SU-DHL-6 (cell line): ENCODE results near the gene AATF.

Source experiments
- H2AFZ ChIP-seq: fragments of 200-600 bp; sonication (generic); 2 replicates; pipeline ENCODE4 v1.6.1; 2014; ENCODE audit warnings: low read depth, mild to moderate bottlenecking, moderate library complexity, mixed read lengths, antibody characterized with exemption, low read length; ENCODE audit not compliant: severe bottlenecking
- H3F3A ChIP-seq: fragments of 200-600 bp; shearing (Covaris generic); 2 replicates; pipeline ENCODE4 v1.6.0; 2016; ENCODE audit warnings: antibody characterized with exemption, mild to moderate bottlenecking; ENCODE audit not compliant: insufficient read depth
- H3K27ac ChIP-seq: fragments of 200-600 bp; sonication (generic); 2 replicates; pipeline ENCODE4 v1.5.1; 2016; ENCODE audit warnings: low read depth, mild to moderate bottlenecking, low read length, moderate library complexity, mixed read lengths
- H3K27me3 ChIP-seq: fragments of 200-600 bp; sonication (generic), shearing (Covaris generic); 2 replicates; pipeline ENCODE4 v1.6.0; 2014; ENCODE audit warnings: mild to moderate bottlenecking, low read length
- H3K36me3 ChIP-seq: fragments of 200-600 bp; sonication (generic); 2 replicates; pipeline ENCODE4 v1.6.1; 2014; ENCODE audit warnings: mild to moderate bottlenecking, low read length, mixed read lengths
- H3K4me2 ChIP-seq: fragments of 300-600, 200-600 bp; shearing (Covaris generic), sonication (generic); 2 replicates; pipeline ENCODE4 v1.6.0; 2014; ENCODE audit warnings: low read length, low read depth, mild to moderate bottlenecking; ENCODE audit not compliant: poor library complexity, severe bottlenecking
- H3K4me3 ChIP-seq: fragments of 200-600 bp; sonication (generic); 2 replicates; pipeline ENCODE4 v1.5.1; 2014; ENCODE audit warnings: antibody characterized with exemption, low read length, mild to moderate bottlenecking, mixed read lengths; ENCODE audit not compliant: insufficient read depth, poor library complexity, severe bottlenecking
- H3K79me2 ChIP-seq: fragments of 200-600 bp; sonication (generic); 2 replicates; pipeline ENCODE4 v1.6.1; 2014; ENCODE audit warnings: mild to moderate bottlenecking, low read length, moderate library complexity; ENCODE audit not compliant: insufficient read depth
- H3K9ac ChIP-seq: fragments of 200-600 bp; sonication (generic); 2 replicates; pipeline ENCODE4 v1.7.0; 2014; ENCODE audit warnings: mild to moderate bottlenecking, low read length
- H3K9me2 ChIP-seq: fragments of 200-600 bp; sonication (generic); replicated peaks from 2 replicates; pipeline ENCODE4 v1.6.1; 2014; ENCODE audit warnings: low read length; ENCODE audit not compliant: insufficient read depth
- H3K9me3 ChIP-seq: fragments of 200-600 bp; sonication (generic); 2 replicates; pipeline ENCODE4 v1.6.1; 2014; ENCODE audit warnings: low read length, mixed read lengths; ENCODE audit not compliant: insufficient read depth
- H4K20me1 ChIP-seq: fragments of 200-600 bp; sonication (generic); 2 replicates; pipeline ENCODE4 v1.6.1; 2014; ENCODE audit warnings: low read depth, mild to moderate bottlenecking, antibody characterized with exemption, low read length, moderate library complexity, mixed read lengths
- EZH2phosphoT487 ChIP-seq: fragments of 200-600 bp; sonication (generic), shearing (Covaris generic); conservative IDR thresholded peaks from 2 replicates; pipeline ENCODE4 v1.6.1; 2018; ENCODE audit warnings: mild to moderate bottlenecking, antibody characterized with exemption, low read length, moderate library complexity, mixed read lengths
- TF ChIP-seq, protein P1 (sequence below): fragments of 200-600 bp; sonication (generic); IDR thresholded peaks from one replicate; pipeline ENCODE4 v1.5.1; 2017; ENCODE audit warnings: antibody characterized with exemption, mild to moderate bottlenecking, low read length, moderate library complexity; ENCODE audit not compliant: insufficient read depth, poor library complexity, severe bottlenecking

AATF gene

DNA sequence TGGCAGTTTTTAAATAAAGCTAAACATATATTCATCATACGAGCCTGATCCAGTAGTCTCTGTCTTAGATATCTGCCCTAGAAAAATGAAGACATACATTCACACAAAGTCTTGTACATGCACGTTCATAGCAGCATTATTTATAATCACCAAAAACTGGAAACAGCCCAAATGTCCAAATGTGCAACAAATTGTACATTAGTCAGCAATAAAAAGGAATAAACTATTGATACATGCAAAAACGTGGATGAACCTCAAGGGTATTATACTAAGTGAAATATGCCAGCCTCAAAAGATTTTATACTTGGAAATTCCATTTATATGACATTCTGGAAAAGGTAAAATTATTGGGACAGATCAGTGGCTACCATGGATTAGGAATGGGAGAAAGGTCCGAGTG lies 22.8 kb downstream of the AATF start:
- no peak overlapping the region for H3K4me3 ChIP-seq
- H3K36me3 ChIP-seq = peaks cover 29% of the 10 kb centered on the region; the same call in 1 of the 2 replicates
- H3K9me2 ChIP-seq = no peaks in the 10 kb centered on the region
- no peaks in the 10 kb centered on the region for H3K27me3 ChIP-seq
- H3K4me2 ChIP-seq = no peak overlapping the region
- no peak for TF ChIP-seq EZH2phosphoT487
- TF ChIP-seq, protein P1, sequence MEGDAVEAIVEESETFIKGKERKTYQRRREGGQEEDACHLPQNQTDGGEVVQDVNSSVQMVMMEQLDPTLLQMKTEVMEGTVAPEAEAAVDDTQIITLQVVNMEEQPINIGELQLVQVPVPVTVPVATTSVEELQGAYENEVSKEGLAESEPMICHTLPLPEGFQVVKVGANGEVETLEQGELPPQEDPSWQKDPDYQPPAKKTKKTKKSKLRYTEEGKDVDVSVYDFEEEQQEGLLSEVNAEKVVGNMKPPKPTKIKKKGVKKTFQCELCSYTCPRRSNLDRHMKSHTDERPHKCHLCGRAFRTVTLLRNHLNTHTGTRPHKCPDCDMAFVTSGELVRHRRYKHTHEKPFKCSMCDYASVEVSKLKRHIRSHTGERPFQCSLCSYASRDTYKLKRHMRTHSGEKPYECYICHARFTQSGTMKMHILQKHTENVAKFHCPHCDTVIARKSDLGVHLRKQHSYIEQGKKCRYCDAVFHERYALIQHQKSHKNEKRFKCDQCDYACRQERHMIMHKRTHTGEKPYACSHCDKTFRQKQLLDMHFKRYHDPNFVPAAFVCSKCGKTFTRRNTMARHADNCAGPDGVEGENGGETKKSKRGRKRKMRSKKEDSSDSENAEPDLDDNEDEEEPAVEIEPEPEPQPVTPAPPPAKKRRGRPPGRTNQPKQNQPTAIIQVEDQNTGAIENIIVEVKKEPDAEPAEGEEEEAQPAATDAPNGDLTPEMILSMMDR = no peak
- no peak overlapping the region for H3K27ac ChIP-seq
- H2AFZ ChIP-seq = no peak overlapping the region
- H3K79me2 ChIP-seq = peaks cover 95% of the 10 kb centered on the region
- peaks cover 14% of the 10 kb centered on the region for H4K20me1 ChIP-seq
- no peak overlapping the region for H3K9ac ChIP-seq
- H3K9me3 ChIP-seq = no peaks in the 10 kb centered on the region
- H3F3A ChIP-seq = no peaks in the 10 kb centered on the region

DNA sequence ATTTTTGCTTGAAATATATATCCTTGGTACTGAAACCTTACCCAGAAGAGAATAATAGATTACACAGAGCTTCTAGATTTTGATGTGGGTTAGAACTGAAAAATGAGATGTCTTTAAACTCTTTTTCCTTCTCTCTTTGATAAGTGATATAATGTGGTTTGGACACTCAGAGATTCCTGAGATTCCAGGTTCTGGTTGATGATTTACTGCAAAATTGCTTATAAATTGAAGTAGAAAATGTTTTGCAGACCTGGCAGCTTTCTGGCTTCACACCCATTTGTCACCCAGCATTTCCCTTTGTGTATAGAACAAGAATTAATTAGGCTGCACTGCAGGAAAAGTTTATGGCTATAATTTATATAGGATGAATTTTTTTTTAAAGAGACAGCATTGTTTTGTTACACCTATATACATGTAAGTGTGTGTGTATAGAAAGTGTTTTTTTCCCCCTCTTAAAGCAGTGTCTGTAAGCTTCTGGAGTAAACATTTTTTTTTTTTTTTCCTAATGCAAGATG lies 23.5 kb downstream of the AATF start:
- Histone ChIP-seq H2AFZ (no peak overlapping the region), H3K4me2 (no peak overlapping the region), H3F3A (no peaks in the 10 kb centered on the region), H3K27me3 (no peaks in the 10 kb centered on the region), H3K9me3 (no peaks in the 10 kb centered on the region), H3K79me2 (peaks cover 95% of the 10 kb centered on the region), H3K9ac (no peak overlapping the region), H3K27ac (no peak overlapping the region), H3K9me2 (no peaks in the 10 kb centered on the region), H3K4me3 (no peak overlapping the region), H4K20me1 (peaks cover 14% of the 10 kb centered on the region), H3K36me3 (peaks cover 27% of the 10 kb centered on the region; the same call in 1 of the 2 replicates)
- no peak for TF ChIP-seq EZH2phosphoT487
- TF ChIP-seq, protein P1 = no peak

DNA sequence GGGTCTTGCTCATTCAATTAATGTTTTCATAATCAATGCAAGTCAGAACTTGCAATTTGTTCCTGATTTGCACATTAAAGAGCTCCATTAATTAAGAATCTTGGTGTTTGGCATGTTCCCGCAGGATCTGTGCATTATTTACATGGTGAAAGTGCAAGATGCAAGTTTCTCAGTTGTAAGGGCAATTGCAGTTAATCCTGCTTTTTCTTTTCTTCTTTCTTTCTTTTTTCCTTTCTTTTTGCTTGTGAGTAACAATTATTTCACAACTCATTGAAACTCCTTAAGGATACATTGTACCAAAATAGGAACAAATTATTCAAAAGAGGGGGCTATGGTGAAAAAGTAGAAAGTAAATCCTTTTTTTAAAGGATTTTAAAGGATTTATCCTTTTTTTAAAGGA lies 24.2 kb downstream of the AATF start:
- Histone ChIP-seq H3K9me2 (no peaks in the 10 kb centered on the region), H3K4me2 (no peak overlapping the region), H3K36me3 (peaks cover 27% of the 10 kb centered on the region; the same call in 1 of the 2 replicates), H3F3A (no peaks in the 10 kb centered on the region), H3K79me2 (peaks cover 94% of the 10 kb centered on the region), H3K9ac (no peak overlapping the region), H4K20me1 (peaks cover 14% of the 10 kb centered on the region), H3K9me3 (no peaks in the 10 kb centered on the region), H3K27me3 (no peaks in the 10 kb centered on the region), H2AFZ (no peak overlapping the region), H3K4me3 (no peak overlapping the region), H3K27ac (no peak overlapping the region)
- TF ChIP-seq, protein P1 = no peak
- no peak for TF ChIP-seq EZH2phosphoT487
